HepG2 (cell line): ENCODE results near the gene MAP3K3. TPM values are rescaled to one million over a fixed set of nuclear protein-coding genes. Genes with fewer than 3 reads are reported as not detected.
A peak's percentile ranks its signal among the peaks of the same experiment; 100 is the strongest.

Experiments
- ARNT2 ChIP-seq: sonication (generic); formaldehyde crosslinking; IDR thresholded peaks from 2 replicates; pipeline ENCODE4 v1.8.0; 2022; ENCODE audit warnings: mild to moderate bottlenecking, low read depth, missing genetic modification reagents, moderate library complexity
- ATM ChIP-seq: fragments of 450-650 bp; IDR thresholded peaks from 2 replicates; pipeline ENCODE4 v1.7.1; 2017; ENCODE audit warnings: mild to moderate bottlenecking, borderline replicate concordance
- BHLHE40 ChIP-seq: IDR thresholded peaks from 2 replicates; pipeline ENCODE4 v1.6.1; 2011; ENCODE audit warnings: low read length, improper control_type of control experiment
- CHD2 ChIP-seq: IDR thresholded peaks from 2 replicates; pipeline ENCODE4 v1.6.1; 2011; ENCODE audit warnings: low read depth, low read length, improper control_type of control experiment
- CREM ChIP-seq, 2 experiments: sonication (generic) in 1 of 2; formaldehyde crosslinking in 1 of 2; IDR thresholded peaks; 2 replicates each; pipeline versions ENCODE4 v1.4.0 to v1.6.1; 2016 to 2020; ENCODE audit warnings: antibody characterized with exemption in 1 of 2, mild to moderate bottlenecking in 1 of 2, missing genetic modification reagents in 1 of 2
- DPF2 ChIP-seq: sonication (generic); formaldehyde crosslinking; IDR thresholded peaks from 2 replicates; pipeline ENCODE4 v1.4.0; 2020; ENCODE audit warnings: mild to moderate bottlenecking, low read depth, missing genetic modification reagents, borderline replicate concordance
- JUND ChIP-seq: sonication (generic); formaldehyde crosslinking; IDR thresholded peaks from 2 replicates; pipeline ENCODE4 v1.8.0; 2022; ENCODE audit warnings: mild to moderate bottlenecking, missing genetic modification reagents
- MAZ ChIP-seq, 2 experiments: sonication (generic) in 1 of 2; formaldehyde crosslinking in 1 of 2; IDR thresholded peaks; 2 replicates each; pipeline versions ENCODE4 v1.5.0 to v1.6.1; 2012 to 2020; ENCODE audit warnings: low read depth in 2 of 2, mild to moderate bottlenecking in 2 of 2, borderline replicate concordance in 1 of 2, improper control_type of control experiment in 1 of 2, low read length in 1 of 2, missing genetic modification reagents in 1 of 2, moderate library complexity in 1 of 2
- PRMT3 ChIP-seq: sonication (generic); formaldehyde crosslinking; IDR thresholded peaks from 2 replicates; pipeline ENCODE4 v1.8.1; 2022; ENCODE audit warnings: low read depth, mild to moderate bottlenecking, moderate library complexity, missing genetic modification reagents, borderline replicate concordance
- RELA ChIP-seq: sonication (generic); formaldehyde crosslinking; IDR thresholded peaks from 2 replicates; pipeline ENCODE4 v1.4.0; 2020; ENCODE audit warnings: missing genetic modification reagents
- ZBTB49 ChIP-seq: sonication (generic); formaldehyde crosslinking; IDR thresholded peaks from 2 replicates; pipeline ENCODE4 v1.4.0; 2020; ENCODE audit warnings: missing genetic modification reagents, borderline replicate concordance
- ZNF350 ChIP-seq: sonication (generic); formaldehyde crosslinking; IDR thresholded peaks from 2 replicates; pipeline ENCODE4 v1.4.0; 2020; ENCODE audit warnings: mild to moderate bottlenecking, low read depth, missing genetic modification reagents, borderline replicate concordance
- ZNF44 ChIP-seq: sonication (generic); formaldehyde crosslinking; IDR thresholded peaks from 2 replicates; pipeline ENCODE4 v1.5.1; 2020; ENCODE audit warnings: mild to moderate bottlenecking, missing genetic modification reagents
- ZNF557 ChIP-seq: sonication (generic); formaldehyde crosslinking; IDR thresholded peaks from 2 replicates; pipeline ENCODE4 v1.4.0; 2020; ENCODE audit warnings: missing genetic modification reagents
- ZNF616 ChIP-seq: sonication (generic); formaldehyde crosslinking; IDR thresholded peaks from 2 replicates; pipeline ENCODE4 v1.5.0; 2020; ENCODE audit warnings: low read depth, mild to moderate bottlenecking, missing genetic modification reagents
- ZNF670 ChIP-seq: sonication (generic); formaldehyde crosslinking; IDR thresholded peaks from 2 replicates; pipeline ENCODE4 v1.8.0; 2022; ENCODE audit warnings: mild to moderate bottlenecking, missing genetic modification reagents, borderline replicate concordance
- ZNF780A ChIP-seq: sonication (generic); formaldehyde crosslinking; IDR thresholded peaks from 2 replicates; pipeline ENCODE4 v1.8.0; 2022; ENCODE audit warnings: mild to moderate bottlenecking, missing genetic modification reagents, moderate library complexity
- ZNF788 ChIP-seq: sonication (generic); formaldehyde crosslinking; IDR thresholded peaks from 2 replicates; pipeline ENCODE4 v1.5.0; 2020; ENCODE audit warnings: mild to moderate bottlenecking, missing genetic modification reagents, borderline replicate concordance
- polyA plus RNA-seq, 8 experiments: library from polyadenylated mRNA; depleted of rRNA in 3 of 8; stranded (reverse) in 7 of 8; unstranded in 1 of 8; fragments of >200 nt; fragmentation: Illumina TruSeq in 4 of 8; extraction: Trizol in 4 of 8; gene quantifications; 2 replicates each; pipeline versions ENCODE4 v1.2.1 to v1.2.3, GENCODE V29; 2011 to 2016; ENCODE audit warnings: low read depth in 4 of 8, missing spikeins in 1 of 8, mixed read lengths in 1 of 8; ENCODE audit not compliant: insufficient read depth in 1 of 8
- total RNA-seq, 5 experiments: library from RNA; depleted of rRNA; stranded (reverse); fragments of >200 nt; fragmentation: Illumina TruSeq; extraction: Trizol; gene quantifications; 2 replicates each; pipeline ENCODE4 v1.2.3, GENCODE V29; 2016; ENCODE audit warnings: low read depth in 1 of 5
- TF ChIP-seq, protein P1 (sequence below): sonication (generic); formaldehyde crosslinking; IDR thresholded peaks from 2 replicates; pipeline ENCODE4 v1.5.0; 2020; ENCODE audit warnings: mild to moderate bottlenecking, missing genetic modification reagents
- TF ChIP-seq, protein P2 (sequence below): sonication (generic); formaldehyde crosslinking; IDR thresholded peaks from 2 replicates; pipeline ENCODE4 v1.8.1; 2023; ENCODE audit warnings: mild to moderate bottlenecking, moderate library complexity, missing genetic modification reagents
- TF ChIP-seq, protein P3 (sequence below): sonication (generic); formaldehyde crosslinking; IDR thresholded peaks from 2 replicates; pipeline ENCODE4 v1.4.0; 2020; ENCODE audit warnings: missing genetic modification reagents

MAP3K3 gene
- total and polyA plus RNA-seq, 2 of the 13 experiments (the other 11 are each of a cell fraction or from before 2014, with no cell fraction given), result 17.7 to 21.8 TPM

- no peak for TF ChIP-seq ZBTB49 (CRISPR knock-in tag)
- TF ChIP-seq, protein P1, sequence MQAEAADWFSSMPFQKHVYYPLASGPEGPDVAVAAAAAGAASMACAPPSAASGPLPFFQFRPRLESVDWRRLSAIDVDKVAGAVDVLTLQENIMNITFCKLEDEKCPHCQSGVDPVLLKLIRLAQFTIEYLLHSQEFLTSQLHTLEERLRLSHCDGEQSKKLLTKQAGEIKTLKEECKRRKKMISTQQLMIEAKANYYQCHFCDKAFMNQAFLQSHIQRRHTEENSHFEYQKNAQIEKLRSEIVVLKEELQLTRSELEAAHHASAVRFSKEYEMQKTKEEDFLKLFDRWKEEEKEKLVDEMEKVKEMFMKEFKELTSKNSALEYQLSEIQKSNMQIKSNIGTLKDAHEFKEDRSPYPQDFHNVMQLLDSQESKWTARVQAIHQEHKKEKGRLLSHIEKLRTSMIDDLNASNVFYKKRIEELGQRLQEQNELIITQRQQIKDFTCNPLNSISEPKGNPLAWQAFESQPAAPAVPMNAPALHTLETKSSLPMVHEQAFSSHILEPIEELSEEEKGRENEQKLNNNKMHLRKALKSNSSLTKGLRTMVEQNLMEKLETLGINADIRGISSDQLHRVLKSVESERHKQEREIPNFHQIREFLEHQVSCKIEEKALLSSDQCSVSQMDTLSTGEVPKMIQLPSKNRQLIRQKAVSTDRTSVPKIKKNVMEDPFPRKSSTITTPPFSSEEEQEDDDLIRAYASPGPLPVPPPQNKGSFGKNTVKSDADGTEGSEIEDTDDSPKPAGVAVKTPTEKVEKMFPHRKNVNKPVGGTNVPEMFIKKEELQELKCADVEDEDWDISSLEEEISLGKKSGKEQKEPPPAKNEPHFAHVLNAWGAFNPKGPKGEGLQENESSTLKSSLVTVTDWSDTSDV, result no peak
- peak; percentile 58; the same call in 1 of the 2 replicates for TF ChIP-seq ZNF670 (CRISPR knock-in tag)
- TF ChIP-seq, protein P2, sequence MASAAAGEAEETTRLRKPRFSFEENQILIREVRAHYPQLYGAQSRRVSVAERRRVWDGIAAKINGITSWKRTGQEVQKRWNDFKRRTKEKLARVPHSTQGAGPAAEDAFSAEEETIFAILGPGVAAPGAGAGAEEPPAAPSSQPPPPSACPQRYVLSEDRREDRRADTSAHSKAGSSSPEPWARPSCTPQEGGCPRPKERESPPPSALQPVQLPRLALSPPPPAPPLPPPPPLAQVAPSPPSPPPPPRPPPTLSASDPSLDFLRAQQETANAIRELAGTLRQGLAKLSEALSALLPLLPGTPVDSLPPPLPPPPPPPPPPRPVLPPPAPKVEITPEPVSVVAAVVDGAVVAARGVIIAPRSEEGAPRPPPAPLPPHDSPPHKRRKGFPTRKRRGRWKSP (CRISPR knock-in tag), result no peak
- no peak for TF ChIP-seq ZNF616 (CRISPR knock-in tag)
- no peak for TF ChIP-seq CHD2
- no peak for TF ChIP-seq ATM
- TF ChIP-seq BHLHE40, result no peak
- TF ChIP-seq PRMT3 (CRISPR knock-in tag), result no peak
- TF ChIP-seq ZNF350, result no peak
- no peak for TF ChIP-seq ARNT2 (CRISPR knock-in tag)
- TF ChIP-seq CREM (IDR thresholded peaks at IDR 0.05), result peak; percentile 26; the same call in 1 of the 2 replicates
- TF ChIP-seq CREM (CRISPR knock-in tag; IDR thresholded peaks at IDR 0.05), result no peak
- TF ChIP-seq, protein P3, sequence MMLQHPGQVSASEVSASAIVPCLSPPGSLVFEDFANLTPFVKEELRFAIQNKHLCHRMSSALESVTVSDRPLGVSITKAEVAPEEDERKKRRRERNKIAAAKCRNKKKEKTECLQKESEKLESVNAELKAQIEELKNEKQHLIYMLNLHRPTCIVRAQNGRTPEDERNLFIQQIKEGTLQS (CRISPR knock-in tag), result no peak
- no peak for TF ChIP-seq MAZ (IDR thresholded peaks at IDR 0.05; ENCODE audit: borderline replicate concordance, low read depth, low read length)
- TF ChIP-seq MAZ (CRISPR knock-in tag; IDR thresholded peaks at IDR 0.05; ENCODE audit: low read depth), result no peak
- 0 out of 2 replicates have a peak, but pooled peaks have one; percentile 10 for TF ChIP-seq ZNF44 (CRISPR knock-in tag)
- TF ChIP-seq ZNF557 (CRISPR knock-in tag), result no peak
- no peak for TF ChIP-seq ZNF788 (CRISPR knock-in tag)
- TF ChIP-seq JUND (CRISPR knock-in tag), result no peak
- TF ChIP-seq ZNF780A (CRISPR knock-in tag), result no peak
- TF ChIP-seq DPF2, result no peak
- no peak for TF ChIP-seq RELA (CRISPR knock-in tag)
Measured at GRCh38 chr17:63601439-63602371, 20.5 kb upstream of the MAP3K3 start (continued).
